ENCODE results near the gene EDA.

EDA gene

GRCh38 chrX:70001708-70002341 is 385.9 kb downstream of the EDA start:
- no peak overlapping the region for H2AK5ac ChIP-seq (ENCODE audit: low read length)
- H3K79me2 ChIP-seq (ENCODE audit: control insufficient read depth, insufficient read depth, low read length, poor library complexity) = no peaks in the 10 kb centered on the region
- H4K12ac ChIP-seq (ENCODE audit: low read depth, low read length) = no peak overlapping the region
- H3K9me3 ChIP-seq (ENCODE audit: insufficient read depth, low read depth, low read length) = no peaks in the 10 kb centered on the region
- no peak overlapping the region for H3K23ac ChIP-seq (ENCODE audit: low read length)
- no peaks in the 10 kb centered on the region for H3K79me1 ChIP-seq (ENCODE audit: low read length)
- no peak overlapping the region for H3K9ac ChIP-seq (ENCODE audit: low read length)
- H2BK12ac ChIP-seq (ENCODE audit: low read length) = no peak overlapping the region
- H2BK120ac ChIP-seq (ENCODE audit: insufficient read depth, low read length, poor library complexity) = no peak overlapping the region
- no peaks in the 10 kb centered on the region for H3K4me1 ChIP-seq (ENCODE audit: control insufficient read depth in 1 of 2, insufficient read depth in 2 of 2, low read length in 2 of 2)
- no peak overlapping the region for H3K14ac ChIP-seq (ENCODE audit: low read length)
- H3K27me3 ChIP-seq (ENCODE audit: insufficient read depth, low read length) = no peaks in the 10 kb centered on the region
- WGBS (ENCODE audit: extremely low coverage, insufficient coverage, insufficient read length) = no CpG with 5 or more reads among the region's 3 CpGs
- H3K18ac ChIP-seq (ENCODE audit: low read length) = no peak overlapping the region
- DNase-seq = no peak
- no peak overlapping the region for H2AFZ ChIP-seq (ENCODE audit: insufficient read depth, low read length, poor library complexity)
- no peak overlapping the region for H2BK5ac ChIP-seq (ENCODE audit: low read depth, low read length, poor library complexity)
- H3K4ac ChIP-seq (ENCODE audit: low read depth, low read length) = no peak overlapping the region
- H3K4me2 ChIP-seq (ENCODE audit: low read length) = no peak overlapping the region
- H3K36me3 ChIP-seq (ENCODE audit: control insufficient read depth in 1 of 2, insufficient read depth in 2 of 2, low read length in 2 of 2) = no peaks in the 10 kb centered on the region
- no peak overlapping the region for H3K27ac ChIP-seq (ENCODE audit: low read depth, low read length)
- no peak overlapping the region for H3K4me3 ChIP-seq (ENCODE audit: low read depth, low read length)
- no peak overlapping the region for H4K8ac ChIP-seq (ENCODE audit: low read depth, low read length)
- no peak overlapping the region for H4K91ac ChIP-seq (ENCODE audit: low read depth, low read length)

GRCh38 chrX:70007946-70008345 is 392.0 kb downstream of the EDA start:
- H3K4ac ChIP-seq (ENCODE audit: low read depth, low read length) = no peak overlapping the region
- no peak for DNase-seq
- H3K14ac ChIP-seq (ENCODE audit: low read length) = no peak overlapping the region

GRCh38 chrX:70009049-70009448 is 393.1 kb downstream of the EDA start:
- Histone ChIP-seq H3K27me3 (ENCODE audit: insufficient read depth, low read length) (no peaks in the 10 kb centered on the region), H2BK120ac (ENCODE audit: insufficient read depth, low read length, poor library complexity) (no peak overlapping the region), H3K4me2 (ENCODE audit: low read length) (no peak overlapping the region), H2AFZ (ENCODE audit: insufficient read depth, low read length, poor library complexity) (no peak overlapping the region), H3K27ac (ENCODE audit: low read depth, low read length) (no peak overlapping the region), H4K12ac (ENCODE audit: low read depth, low read length) (no peak overlapping the region), H3K79me1 (ENCODE audit: low read length) (no peaks in the 10 kb centered on the region), H3K36me3 (ENCODE audit: control insufficient read depth in 1 of 2, insufficient read depth in 2 of 2, low read length in 2 of 2) (no peaks in the 10 kb centered on the region), H4K91ac (ENCODE audit: low read depth, low read length) (no peak overlapping the region), H3K18ac (ENCODE audit: low read length) (no peak overlapping the region), H3K23ac (ENCODE audit: low read length) (no peak overlapping the region), H2BK12ac (ENCODE audit: low read length) (no peak overlapping the region), H2BK5ac (ENCODE audit: low read depth, low read length, poor library complexity) (no peak overlapping the region), H3K4me3 (ENCODE audit: low read depth, low read length) (no peak overlapping the region), H2AK5ac (ENCODE audit: low read length) (no peak overlapping the region), H4K8ac (ENCODE audit: low read depth, low read length) (no peak overlapping the region), H3K9ac (ENCODE audit: low read length) (no peak overlapping the region), H3K14ac (ENCODE audit: low read length) (no peak overlapping the region), H3K79me2 (ENCODE audit: control insufficient read depth, insufficient read depth, low read length, poor library complexity) (no peaks in the 10 kb centered on the region), H3K4me1 (ENCODE audit: control insufficient read depth in 1 of 2, insufficient read depth in 2 of 2, low read length in 2 of 2) (peaks cover 2 to 7% of the 10 kb centered on the region in 2 experiments), H3K9me3 (ENCODE audit: insufficient read depth, low read depth, low read length) (no peaks in the 10 kb centered on the region), H3K4ac (ENCODE audit: low read depth, low read length) (no peak overlapping the region)
- no peak for DNase-seq

More at GRCh38 chrX:70007946-70008345, 392.0 kb downstream of the EDA start:
- H3K4me3 ChIP-seq (ENCODE audit: low read depth, low read length) = no peak overlapping the region
- H2BK5ac ChIP-seq (ENCODE audit: low read depth, low read length, poor library complexity) = no peak overlapping the region
- no peaks in the 10 kb centered on the region for H3K27me3 ChIP-seq (ENCODE audit: insufficient read depth, low read length)
- H3K4me1 ChIP-seq (ENCODE audit: control insufficient read depth in 1 of 2, insufficient read depth in 2 of 2, low read length in 2 of 2) = no peaks in the 10 kb centered on the region
- H3K27ac ChIP-seq (ENCODE audit: low read depth, low read length) = no peak overlapping the region
- no peak overlapping the region for H2BK12ac ChIP-seq (ENCODE audit: low read length)
- no peak overlapping the region for H2BK120ac ChIP-seq (ENCODE audit: insufficient read depth, low read length, poor library complexity)
- H3K18ac ChIP-seq (ENCODE audit: low read length) = no peak overlapping the region
- H3K36me3 ChIP-seq (ENCODE audit: control insufficient read depth in 1 of 2, insufficient read depth in 2 of 2, low read length in 2 of 2) = no peaks in the 10 kb centered on the region
- H3K79me1 ChIP-seq (ENCODE audit: low read length) = no peaks in the 10 kb centered on the region
- no peak overlapping the region for H3K4me2 ChIP-seq (ENCODE audit: low read length)
- H2AK5ac ChIP-seq (ENCODE audit: low read length) = no peak overlapping the region
- no peak overlapping the region for H4K8ac ChIP-seq (ENCODE audit: low read depth, low read length)
- no peaks in the 10 kb centered on the region for H3K79me2 ChIP-seq (ENCODE audit: control insufficient read depth, insufficient read depth, low read length, poor library complexity)
- no peak overlapping the region for H4K12ac ChIP-seq (ENCODE audit: low read depth, low read length)
- no peak overlapping the region for H3K9ac ChIP-seq (ENCODE audit: low read length)
- H4K91ac ChIP-seq (ENCODE audit: low read depth, low read length) = no peak overlapping the region
- no peak overlapping the region for H3K23ac ChIP-seq (ENCODE audit: low read length)
- no peak overlapping the region for H2AFZ ChIP-seq (ENCODE audit: insufficient read depth, low read length, poor library complexity)
- no peaks in the 10 kb centered on the region for H3K9me3 ChIP-seq (ENCODE audit: insufficient read depth, low read depth, low read length)

GRCh38 chrX:70009970-70010369 is 394.1 kb downstream of the EDA start:
- H3K27me3 ChIP-seq (ENCODE audit: insufficient read depth, low read length) = no peaks in the 10 kb centered on the region
- H3K4me2 ChIP-seq (ENCODE audit: low read length) = no peak overlapping the region
- no peak for DNase-seq
- H3K4me3 ChIP-seq (ENCODE audit: low read depth, low read length) = no peak overlapping the region
- no peak overlapping the region for H3K27ac ChIP-seq (ENCODE audit: low read depth, low read length)
- no peak overlapping the region for H2BK120ac ChIP-seq (ENCODE audit: insufficient read depth, low read length, poor library complexity)
- no peak overlapping the region for H2BK12ac ChIP-seq (ENCODE audit: low read length)
- H3K9ac ChIP-seq (ENCODE audit: low read length) = no peak overlapping the region
- no peak overlapping the region for H2BK5ac ChIP-seq (ENCODE audit: low read depth, low read length, poor library complexity)
- H3K36me3 ChIP-seq (ENCODE audit: control insufficient read depth in 1 of 2, insufficient read depth in 2 of 2, low read length in 2 of 2) = no peaks in the 10 kb centered on the region
- peaks cover 2 to 7% of the 10 kb centered on the region in 2 experiments for H3K4me1 ChIP-seq (ENCODE audit: control insufficient read depth in 1 of 2, insufficient read depth in 2 of 2, low read length in 2 of 2)
- WGBS (ENCODE audit: extremely low coverage, insufficient coverage, insufficient read length) = no CpG with 5 or more reads among the region's 2 CpGs
- no peak overlapping the region for H3K18ac ChIP-seq (ENCODE audit: low read length)
- no peaks in the 10 kb centered on the region for H3K9me3 ChIP-seq (ENCODE audit: insufficient read depth, low read depth, low read length)
- H4K91ac ChIP-seq (ENCODE audit: low read depth, low read length) = no peak overlapping the region
- no peak overlapping the region for H2AK5ac ChIP-seq (ENCODE audit: low read length)
- H3K4ac ChIP-seq (ENCODE audit: low read depth, low read length) = no peak overlapping the region
- H2AFZ ChIP-seq (ENCODE audit: insufficient read depth, low read length, poor library complexity) = no peak overlapping the region
- no peaks in the 10 kb centered on the region for H3K79me1 ChIP-seq (ENCODE audit: low read length)
- no peak overlapping the region for H3K23ac ChIP-seq (ENCODE audit: low read length)
- no peak overlapping the region for H3K14ac ChIP-seq (ENCODE audit: low read length)
- no peaks in the 10 kb centered on the region for H3K79me2 ChIP-seq (ENCODE audit: control insufficient read depth, insufficient read depth, low read length, poor library complexity)
- H4K8ac ChIP-seq (ENCODE audit: low read depth, low read length) = no peak overlapping the region
- no peak overlapping the region for H4K12ac ChIP-seq (ENCODE audit: low read depth, low read length)
